ENCODE results near the gene LCN10.

GRCh38 chr9:136775191-136775590, 32.5 kb upstream of the LCN10 start:
- TF ChIP-seq CTCF (IDR thresholded peaks at IDR 0.05; ENCODE audit: extremely low read depth in 1 of 2, insufficient read depth in 1 of 2, low read depth in 1 of 2, low read length in 2 of 2) (no peak), FOS (IDR thresholded peaks at IDR 0.05; ENCODE audit: borderline replicate concordance, insufficient read depth, low read length) (no peak)
